Stimulated activated naive CD8-positive, alpha-beta T cell treated with anti-CD3 and anti-CD28 coated beads, Interleukin-15, Interleukin-2, amounts not matched to agents 100 U/mL and 50 U/mL, for 24 hours (primary cell): ENCODE results near the gene GPATCH3.
A peak's percentile ranks its signal among the peaks of the same experiment; 100 is the strongest.
"Not testable (repeated sequence)": the region's sequence is repeated elsewhere in the genome, so short reads cannot be mapped to it uniquely, and the experiment has no call there.

ENCODE experiments used
- ATAC-seq: fragments of 150-1000 bp; cut with Tn5 transposase; one replicate; pipeline ENCODE4 v1.10.0; 2021
- DNase-seq: peaks from one replicate; pipeline ENCODE4 v3.0.0; 2021

Gene GPATCH3

DNA sequence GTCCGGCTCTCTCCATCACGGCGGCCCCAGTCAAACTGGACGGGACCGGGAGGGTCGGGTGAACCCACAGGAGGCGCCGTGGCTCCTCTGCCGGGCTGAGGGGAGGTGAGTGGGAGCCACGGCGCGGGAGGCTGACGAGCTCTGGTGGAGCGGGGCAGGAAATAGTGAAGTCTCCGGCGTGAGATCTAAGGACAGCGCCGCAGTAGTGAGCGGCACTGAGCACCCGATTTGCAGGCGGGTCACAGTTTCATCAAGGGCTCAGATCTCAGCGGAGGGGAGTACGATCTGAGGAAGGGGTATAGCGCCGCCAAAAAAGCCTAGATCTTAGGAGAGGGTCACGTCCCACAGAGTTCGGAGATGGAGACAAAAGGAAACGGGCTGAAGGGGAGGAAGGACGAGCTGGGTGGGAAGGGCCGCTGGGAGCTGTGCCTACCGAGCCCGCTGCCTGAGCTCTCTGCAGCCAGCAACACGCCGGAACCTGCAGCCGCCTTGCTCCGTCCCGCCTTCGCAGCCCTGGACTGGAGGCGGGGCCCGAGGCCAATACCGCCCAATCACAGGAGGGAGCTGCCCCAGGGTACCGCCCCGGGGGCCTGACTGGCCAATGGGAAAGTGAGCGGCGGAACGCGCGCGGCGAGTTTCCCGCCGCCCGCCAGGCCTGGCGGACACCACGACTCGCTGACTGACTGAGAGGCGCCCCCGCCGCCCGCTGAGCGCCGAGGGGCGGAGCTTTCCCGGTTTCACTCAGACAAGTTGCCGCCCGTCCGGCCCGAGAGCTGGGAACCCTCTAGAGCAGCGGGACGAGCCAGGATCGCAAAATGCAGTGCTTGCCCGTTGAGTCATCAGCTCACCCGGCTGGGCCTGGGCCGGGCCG lies 35.4 kb downstream of the GPATCH3 start:
- ATAC-seq (peak; percentile 97), DNase-seq (peak; percentile 96)

DNA sequence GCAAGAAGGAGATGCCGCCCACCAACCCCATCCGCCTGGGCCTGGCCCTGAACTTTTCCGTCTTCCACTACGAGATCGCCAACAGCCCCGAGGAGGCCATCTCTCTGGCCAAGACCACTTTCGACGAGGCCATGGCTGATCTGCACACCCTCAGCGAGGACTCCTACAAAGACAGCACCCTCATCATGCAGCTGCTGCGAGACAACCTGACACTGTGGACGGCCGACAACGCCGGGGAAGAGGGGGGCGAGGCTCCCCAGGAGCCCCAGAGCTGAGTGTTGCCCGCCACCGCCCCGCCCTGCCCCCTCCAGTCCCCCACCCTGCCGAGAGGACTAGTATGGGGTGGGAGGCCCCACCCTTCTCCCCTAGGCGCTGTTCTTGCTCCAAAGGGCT lies 36.6 kb downstream of the GPATCH3 start:
- DNase-seq = no peak
- ATAC-seq = no peak

DNA sequence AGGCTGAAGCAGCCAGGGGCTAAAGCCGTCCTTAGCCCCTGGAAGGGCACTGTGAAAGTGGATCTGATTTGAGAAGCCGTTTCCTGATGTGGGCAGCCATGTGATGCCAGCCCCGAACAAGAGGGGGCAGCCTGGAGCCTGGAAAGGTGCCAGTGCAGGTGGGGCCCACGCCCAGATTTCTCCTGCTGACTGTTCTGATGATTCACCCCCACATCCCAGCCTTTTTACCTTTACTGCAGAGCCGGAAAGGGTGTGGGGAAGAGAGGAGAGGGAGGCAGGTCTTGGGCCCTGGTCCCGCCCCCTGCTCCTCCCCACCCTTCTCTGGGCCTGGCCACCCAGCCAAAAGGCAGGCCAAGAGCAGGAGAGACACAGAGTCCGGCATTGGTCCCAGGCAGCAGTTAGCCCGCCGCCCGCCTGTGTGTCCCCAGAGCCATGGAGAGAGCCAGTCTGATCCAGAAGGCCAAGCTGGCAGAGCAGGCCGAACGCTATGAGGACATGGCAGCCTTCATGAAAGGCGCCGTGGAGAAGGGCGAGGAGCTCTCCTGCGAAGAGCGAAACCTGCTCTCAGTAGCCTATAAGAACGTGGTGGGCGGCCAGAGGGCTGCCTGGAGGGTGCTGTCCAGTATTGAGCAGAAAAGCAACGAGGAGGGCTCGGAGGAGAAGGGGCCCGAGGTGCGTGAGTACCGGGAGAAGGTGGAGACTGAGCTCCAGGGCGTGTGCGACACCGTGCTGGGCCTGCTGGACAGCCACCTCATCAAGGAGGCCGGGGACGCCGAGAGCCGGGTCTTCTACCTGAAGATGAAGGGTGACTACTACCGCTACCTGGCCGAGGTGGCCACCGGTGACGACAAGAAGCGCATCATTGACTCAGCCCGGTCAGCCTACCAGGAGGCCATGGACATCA lies 37.2 kb downstream of the GPATCH3 start, which contains the start of gene SFN:
Gene SFN, plus strand, starts transcription at position 369 of the 904 bp plus-strand sequence. Its CDS starts 64 bp downstream, at position 433.
- DNase-seq (peak; percentile 75), ATAC-seq (no peak)

DNA sequence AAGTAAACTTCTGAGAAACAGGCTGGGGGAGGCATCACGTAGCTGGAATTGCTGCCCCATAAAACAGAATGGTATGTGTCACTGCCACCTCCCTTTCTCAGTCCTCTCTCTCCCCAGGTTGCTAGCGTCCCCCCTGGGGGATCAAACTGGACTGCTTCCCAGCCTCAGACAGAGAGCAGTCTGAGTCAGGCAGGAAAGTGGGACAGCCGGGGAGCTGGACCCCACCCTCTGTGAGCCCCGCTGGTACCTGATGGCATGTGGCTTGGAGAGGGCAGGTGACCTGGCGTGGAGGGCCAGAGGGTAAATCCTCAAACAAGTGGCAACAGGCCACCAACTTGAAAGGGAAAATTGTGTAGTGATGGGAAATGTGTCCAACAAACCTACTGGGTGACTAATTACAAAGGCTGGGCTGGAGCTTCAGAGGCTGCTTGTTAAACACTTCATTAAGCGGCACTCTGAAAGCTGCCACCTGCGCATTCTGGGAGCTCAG lies 38.3 kb downstream of the GPATCH3 start:
- ATAC-seq (no peak), DNase-seq (no peak)

DNA sequence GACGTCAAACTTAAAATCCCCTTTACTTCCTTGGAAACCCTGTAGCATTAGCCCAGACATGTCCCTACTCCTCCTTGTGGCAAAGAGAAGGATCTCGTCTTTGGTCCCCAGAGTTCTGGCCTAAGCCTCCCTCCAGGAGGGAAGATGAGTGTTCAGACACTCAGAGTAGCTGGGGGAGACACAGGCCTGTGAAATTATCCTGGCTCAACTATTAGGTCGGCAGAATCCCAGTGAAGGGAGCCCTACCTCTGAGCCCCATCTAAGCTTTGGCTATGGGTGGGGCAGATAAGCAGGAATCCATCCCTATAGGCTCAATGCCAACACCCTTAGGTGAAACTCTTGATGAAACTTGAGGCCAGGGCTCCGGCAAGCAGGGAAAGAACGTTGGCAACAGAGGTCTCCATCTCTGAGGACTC lies 39.0 kb downstream of the GPATCH3 start:
- DNase-seq (no peak), ATAC-seq (no peak)

DNA sequence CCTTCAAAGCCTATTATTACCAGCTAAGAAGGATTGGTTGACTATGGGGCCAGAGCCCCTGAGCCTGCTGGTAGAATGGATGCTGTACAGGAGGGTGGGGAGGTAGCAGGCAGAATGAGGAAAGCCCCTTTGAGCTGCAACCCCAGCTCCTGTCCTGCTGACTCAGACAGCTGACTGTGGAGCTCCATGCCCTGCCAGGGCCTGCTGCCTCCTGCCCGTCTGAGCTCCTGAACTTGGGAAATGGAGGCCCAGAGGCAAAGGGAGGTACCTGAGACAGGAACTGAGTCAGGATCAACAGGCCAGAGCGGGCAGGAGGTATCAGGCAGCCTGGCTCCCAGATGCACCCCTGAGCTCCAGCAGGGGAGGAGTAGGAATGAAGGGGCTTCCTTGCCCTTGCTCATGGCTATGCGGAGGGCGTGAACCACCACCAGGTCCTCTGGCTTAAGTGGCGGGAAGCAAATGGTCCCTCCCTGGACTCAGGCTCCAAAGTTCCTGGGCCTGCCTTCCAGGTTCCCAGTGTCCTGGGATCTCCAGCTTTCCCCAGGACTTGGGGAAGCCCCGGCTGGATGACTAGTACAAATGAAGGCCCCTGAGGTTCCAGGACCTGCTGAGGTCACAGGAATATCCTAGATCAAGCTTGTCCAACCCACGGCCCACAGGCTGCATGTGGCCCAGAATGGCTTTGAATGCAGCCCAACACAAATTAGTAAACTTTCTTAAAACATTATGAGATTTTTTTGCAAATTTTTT lies 41.2 kb downstream of the GPATCH3 start:
- ATAC-seq (peak; percentile 11), DNase-seq (no peak)

DNA sequence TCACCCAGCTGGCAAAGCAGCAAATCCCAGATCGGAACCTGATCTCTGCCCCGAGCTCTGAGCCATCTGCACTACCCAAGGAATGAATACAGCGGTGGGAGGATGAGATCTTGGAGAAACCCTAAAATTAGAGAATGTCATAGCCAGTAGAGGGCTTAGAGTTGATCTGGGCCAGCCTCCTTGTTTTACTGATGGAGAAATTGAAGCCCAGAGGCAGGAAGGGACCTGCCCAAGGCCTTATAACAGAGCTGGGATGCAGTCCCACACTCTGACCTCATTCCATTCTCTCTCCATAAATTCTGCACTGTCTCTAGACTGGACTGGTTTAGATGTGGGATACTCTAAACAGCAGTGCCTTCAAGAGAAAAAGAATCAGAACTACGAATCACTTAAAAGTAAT lies 42.1 kb downstream of the GPATCH3 start:
- DNase-seq (no peak), ATAC-seq (no peak)

DNA sequence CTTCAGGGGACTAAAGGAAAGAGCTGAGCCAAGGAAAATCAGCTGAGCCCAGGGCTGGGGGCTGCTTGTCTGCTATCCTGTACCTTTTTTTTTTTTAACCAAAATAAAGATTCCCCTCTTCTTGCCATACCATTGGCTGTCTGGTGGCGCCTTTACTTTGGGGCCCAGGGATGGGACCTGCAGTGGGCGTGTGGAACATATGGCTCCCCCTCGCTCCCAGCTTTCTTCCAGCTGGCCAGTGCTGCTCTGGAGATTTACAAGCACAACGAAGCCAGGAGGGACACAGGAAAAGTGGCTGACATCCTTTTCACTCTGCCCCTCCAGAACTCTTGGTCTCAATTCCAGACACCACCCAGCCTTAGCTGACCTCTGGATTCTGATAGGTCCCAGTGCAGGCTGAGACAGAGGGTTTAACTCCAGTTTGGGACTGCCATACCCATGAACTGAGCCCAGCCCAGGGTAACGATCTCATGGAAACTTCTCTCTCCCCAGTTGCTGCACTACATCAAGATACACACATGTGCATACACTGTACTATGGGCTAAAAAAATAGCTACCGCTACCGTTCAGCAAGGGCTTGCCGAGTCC lies 42.7 kb downstream of the GPATCH3 start:
- DNase-seq (no peak), ATAC-seq (no peak)

DNA sequence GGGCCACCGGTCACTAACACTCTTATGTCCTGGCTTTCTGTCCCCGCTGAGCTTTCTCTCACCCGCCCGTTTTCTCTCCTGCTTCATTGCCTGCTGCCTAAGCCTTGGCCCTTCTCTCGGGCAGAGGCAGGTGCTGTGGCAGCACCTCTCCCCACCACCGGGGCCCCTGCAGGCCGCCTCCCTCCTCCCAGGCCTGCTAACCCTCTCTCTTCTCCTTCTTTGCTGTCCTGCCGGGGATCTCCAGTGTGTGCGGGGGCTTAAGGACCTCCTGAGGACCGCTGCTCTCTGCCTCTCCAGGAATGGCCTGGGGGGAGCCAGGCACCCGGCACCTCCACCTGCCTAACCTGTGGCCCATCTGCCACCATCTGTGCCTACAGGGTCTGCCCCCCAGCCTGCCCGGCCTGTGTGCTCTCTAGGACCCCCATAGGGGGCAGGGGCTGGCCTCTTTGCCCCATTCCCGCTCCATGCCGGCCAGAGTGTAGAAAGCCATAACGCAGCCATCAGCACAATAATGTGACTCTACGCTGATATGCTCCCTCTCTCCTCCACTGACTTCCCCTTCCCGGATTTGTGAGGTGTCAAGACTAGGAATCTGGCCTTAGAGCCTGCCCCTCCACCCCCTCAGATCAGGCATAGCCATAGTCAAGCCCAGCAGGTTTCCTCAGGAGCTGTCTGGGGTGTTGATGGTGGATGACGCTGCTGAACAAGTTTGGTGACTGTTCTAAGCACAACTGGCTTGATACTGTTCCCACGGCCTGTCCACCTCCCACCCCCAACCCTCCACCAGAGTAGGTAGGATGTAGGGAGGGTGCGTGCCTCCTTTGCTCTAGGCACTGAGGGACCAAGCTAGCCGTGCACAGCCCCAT lies 43.4 kb downstream of the GPATCH3 start:
- no peak for DNase-seq
- ATAC-seq = peak; percentile 5

DNA sequence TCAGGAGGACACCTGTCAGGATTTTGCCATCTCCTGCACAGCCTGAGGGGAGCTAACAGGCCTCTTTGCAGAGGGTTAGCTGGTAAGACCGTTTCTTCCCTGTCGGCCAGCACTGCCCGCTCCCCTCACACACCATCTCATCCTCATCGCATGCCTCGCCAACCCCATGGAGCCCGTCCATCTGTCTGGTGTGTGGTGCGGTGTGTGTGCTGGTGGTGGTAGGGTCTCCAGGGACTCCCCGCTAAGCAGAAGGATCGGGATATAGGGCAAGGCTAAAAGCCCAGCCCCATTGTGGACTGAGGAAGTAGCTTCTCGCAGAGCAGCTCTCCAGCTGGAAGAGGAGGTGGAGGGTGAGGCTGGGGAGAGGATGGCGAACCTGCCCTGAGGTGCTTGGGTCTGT lies 44.1 kb downstream of the GPATCH3 start:
- ATAC-seq = no peak
- no peak for DNase-seq

DNA sequence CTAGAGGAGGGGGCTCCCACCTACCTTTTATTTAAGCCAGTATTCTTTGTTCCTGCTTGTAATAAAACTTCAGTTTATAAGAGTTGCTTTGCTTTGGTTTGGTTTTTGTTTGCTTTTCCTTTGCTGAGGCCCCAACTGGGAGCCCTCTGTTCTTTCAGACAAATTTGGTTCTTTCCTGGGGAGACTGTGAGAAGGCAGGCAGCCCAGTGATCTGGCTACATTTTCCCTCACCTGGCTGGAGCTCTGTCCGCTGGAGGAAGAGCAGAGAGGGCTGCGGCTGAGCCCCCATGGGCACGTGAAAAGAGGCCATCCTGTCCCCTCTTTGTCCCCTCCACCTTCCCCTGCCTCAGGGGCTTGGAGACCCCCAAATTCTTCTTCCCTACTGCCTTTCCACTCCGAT lies 44.6 kb downstream of the GPATCH3 start:
- DNase-seq = no peak
- ATAC-seq = no peak

DNA sequence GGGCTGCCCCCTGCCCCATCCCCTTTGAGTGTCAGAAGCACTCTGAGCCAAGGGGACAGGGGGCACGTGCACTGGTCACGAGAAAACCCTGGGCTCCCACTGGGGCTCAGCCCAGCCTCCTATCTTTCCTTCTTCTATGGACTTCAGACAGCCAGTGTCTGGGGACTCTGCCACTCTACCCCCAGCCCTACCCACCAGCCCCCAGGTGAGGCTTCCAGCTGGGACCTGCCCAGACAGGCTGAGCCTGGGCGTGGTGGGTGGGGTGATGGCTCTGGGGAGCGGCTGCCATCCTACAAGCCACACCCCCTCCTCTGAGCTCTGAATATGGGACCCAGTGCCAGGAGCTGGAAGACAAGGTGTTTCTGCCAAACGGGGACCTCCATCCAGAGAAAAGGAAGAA lies 45.4 kb downstream of the GPATCH3 start:
- no peak for DNase-seq
- no peak for ATAC-seq

DNA sequence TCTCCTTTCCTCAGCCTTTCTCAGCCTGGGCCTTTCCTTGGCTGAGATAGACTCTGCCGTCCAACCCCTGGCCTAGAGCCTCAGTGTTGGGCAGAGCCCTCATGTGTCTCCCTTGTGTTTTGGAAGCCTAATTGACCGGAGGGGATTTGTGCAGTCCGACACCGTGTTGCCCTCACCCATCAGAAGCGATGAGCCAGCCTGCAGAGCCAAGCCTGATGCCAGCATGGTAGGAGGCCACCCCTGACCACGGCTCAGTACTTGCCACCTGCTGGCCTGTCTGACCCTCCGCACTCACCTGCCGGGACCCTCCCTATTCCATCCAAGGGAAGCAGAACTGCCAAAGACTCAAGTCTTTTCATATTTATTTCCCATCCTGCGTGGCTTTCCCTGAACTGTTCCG lies 46.7 kb downstream of the GPATCH3 start:
- DNase-seq (no peak), ATAC-seq (no peak)

DNA sequence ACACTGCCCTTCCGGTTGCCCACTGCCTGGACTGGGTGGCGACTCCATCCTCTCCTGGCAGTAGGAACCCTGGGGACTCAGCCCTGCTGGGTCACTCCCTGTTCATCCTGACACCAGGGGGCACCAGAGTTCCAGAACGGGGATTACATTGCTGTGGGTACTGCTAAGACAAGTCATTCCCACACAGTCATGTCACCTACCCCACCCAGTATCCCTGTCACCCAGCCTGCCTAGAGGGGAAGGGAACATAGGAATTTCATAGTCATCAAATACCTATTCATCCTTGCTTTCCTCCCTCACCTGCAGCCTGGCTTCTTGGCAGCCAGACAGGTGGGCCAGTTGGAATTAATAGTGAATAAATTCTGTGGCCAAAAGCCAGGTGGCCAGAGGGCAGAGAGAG lies 47.1 kb downstream of the GPATCH3 start:
- peak; percentile 73 for ATAC-seq
- DNase-seq = peak; percentile 87

DNA sequence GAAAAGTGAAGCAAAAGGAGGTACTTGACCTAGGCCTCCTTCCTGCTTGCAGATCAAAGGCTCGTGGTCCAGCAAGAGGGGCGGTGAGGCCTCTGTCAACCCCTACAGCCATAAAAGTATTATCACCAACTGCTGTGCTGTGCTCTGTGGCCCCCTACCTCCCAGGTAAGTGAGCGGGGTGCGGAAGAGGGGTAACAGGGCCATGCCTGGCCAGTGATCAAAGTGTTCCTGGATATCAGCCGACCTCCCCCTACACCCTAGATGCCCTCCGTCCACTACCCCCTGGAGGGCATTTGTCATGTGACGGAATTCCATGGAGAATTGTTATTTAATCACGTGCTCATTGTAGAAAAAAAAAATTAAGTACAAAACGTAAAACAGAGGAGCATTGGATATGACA lies 47.6 kb downstream of the GPATCH3 start:
- ATAC-seq = no peak
- no peak for DNase-seq

DNA sequence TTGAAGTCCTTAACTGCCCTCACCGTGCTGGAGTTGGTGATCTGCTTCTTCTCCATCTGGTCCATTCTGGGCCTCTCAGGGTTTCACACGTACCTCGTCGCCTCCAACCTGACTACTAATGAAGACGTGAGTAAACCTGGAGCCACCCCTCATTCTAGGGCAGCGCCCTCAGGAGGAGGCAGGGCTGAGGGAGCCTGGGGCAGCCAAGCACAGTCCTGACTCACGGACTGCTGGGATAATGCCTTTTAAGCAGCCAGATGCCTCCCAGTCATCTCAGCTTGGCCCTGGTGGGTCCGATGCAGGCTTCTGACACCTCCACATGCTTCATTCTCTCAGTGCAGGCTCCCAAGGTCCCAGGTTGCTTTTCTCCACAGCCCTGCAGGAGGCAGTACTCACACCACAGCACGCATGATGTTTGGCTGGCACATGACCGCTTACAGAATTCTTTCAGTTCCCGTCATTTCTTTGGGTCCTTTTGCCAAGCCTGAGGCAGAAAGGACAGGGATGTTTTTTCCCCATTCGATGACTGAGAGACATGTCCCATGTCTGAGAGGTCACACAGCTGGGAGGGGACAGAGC lies 49.1 kb downstream of the GPATCH3 start:
- no peak for DNase-seq
- ATAC-seq = no peak

DNA sequence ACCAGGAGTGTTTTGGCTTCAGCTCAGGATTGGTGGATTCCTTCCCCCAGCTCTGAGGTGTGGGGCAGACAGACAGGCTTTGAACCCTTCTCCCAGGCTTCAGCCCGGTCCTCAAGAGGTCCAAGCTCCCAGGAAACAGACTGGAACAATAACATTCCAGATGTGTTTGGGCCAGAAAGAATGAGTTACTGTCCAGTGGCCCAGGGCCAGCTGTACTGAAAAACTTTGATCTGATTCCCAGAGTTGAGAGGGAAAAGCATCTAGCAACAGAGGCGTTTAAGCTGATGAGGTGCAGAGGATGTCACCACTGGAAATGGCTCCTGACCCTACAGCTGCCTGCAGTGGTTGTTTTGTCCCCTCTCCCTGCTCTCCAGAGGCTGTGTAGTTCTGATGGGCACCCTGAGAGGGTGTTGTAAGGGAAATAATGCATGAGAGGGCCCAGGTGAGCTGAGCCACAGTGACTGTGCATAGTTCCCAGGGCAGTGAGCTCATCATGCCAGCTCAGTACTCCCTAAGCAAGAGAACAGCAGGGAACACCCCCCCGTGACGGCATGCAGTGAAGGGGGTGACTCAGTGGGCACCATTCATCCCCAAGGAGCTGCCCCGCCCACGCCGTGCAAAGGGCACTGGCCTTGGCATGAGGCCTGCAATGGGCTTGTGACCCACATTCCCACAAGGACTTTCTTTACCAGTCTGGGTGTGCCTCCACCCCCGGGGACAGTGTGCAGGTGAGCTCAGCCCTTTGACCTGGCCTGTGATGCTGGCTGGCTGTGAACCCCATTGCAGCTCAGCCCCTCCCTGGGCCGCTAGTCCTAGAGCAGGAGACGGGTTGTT lies 51.1 kb downstream of the GPATCH3 start:
- ATAC-seq (peak; percentile 45), DNase-seq (no peak)

DNA sequence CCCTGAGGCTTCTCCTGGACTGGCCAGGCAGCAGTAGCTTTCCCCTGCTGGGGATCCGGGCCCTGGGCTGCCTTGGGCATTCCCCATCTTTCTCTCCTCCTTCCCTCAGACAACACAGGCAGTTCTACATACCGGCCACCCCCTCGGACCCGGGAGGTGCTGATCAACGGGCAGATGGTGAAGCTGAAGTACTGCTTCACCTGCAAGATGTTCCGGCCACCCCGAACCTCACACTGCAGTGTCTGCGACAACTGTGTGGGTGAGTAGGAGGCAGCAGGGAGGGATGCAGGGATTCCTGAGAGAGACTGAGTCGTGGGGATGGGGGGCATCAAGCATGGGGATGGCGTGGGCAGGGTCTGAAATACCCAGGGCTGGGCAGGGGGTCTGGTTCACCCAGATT lies 51.8 kb downstream of the GPATCH3 start:
- DNase-seq (no peak), ATAC-seq (no peak)

DNA sequence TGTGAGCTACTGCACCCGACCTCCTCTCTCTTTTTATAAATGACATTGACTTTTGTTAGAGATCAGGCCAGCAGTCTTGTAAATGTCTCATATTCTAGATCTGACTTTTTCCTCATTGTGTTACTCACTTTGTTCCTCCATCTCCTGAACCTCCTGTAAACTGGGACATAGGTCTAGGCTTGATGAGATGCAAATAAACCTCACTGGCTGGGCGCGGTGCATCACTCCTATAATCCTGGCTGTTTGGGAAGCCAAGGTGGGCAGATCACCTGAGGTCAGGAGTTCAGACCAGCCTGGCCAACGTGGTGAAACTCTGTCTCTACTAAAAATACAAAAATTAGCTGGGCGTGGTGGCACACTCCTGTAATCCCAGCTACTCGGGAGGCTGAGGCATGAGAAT lies 52.4 kb downstream of the GPATCH3 start:
- not testable (repeated sequence) for ATAC-seq, DNase-seq
